GM23248 (cell line): Measurements from ENCODE around the gene GSPT2. TPM values are rescaled to one million over a fixed set of nuclear protein-coding genes. Genes with fewer than 3 reads are reported as not detected.

Experiments
- DNase-seq: peaks from one replicate; pipeline ENCODE4 v3.0.0-alpha.2; 2015
- H2AFZ ChIP-seq: fragments of 200-600 bp; sonication (generic); 2 replicates; pipeline ENCODE4 v1.6.1; 2016; ENCODE audit warnings: antibody characterized with exemption
- H3F3A ChIP-seq: fragments of 200-600 bp; sonication (generic); 2 replicates; pipeline ENCODE4 v1.6.1; 2016; ENCODE audit warnings: mild to moderate bottlenecking, antibody characterized with exemption, mixed run types; ENCODE audit not compliant: insufficient read depth
- H3K27ac ChIP-seq: fragments of 200-600 bp; sonication (generic); 2 replicates; pipeline ENCODE4 v1.5.1; 2016; ENCODE audit warnings: mild to moderate bottlenecking
- H3K27me3 ChIP-seq: fragments of 200-600 bp; sonication (generic); replicated peaks from 2 replicates; pipeline ENCODE4 v1.6.1; 2016; ENCODE audit warnings: mild to moderate bottlenecking; ENCODE audit not compliant: insufficient read depth
- H3K36me3 ChIP-seq: fragments of 200-600 bp; sonication (generic); 2 replicates; pipeline ENCODE4 v1.6.1; 2016; ENCODE audit warnings: low read depth, mild to moderate bottlenecking
- H3K4me1 ChIP-seq: fragments of 200-600 bp; sonication (generic); 2 replicates; pipeline ENCODE4 v1.6.1; 2016; ENCODE audit warnings: mild to moderate bottlenecking; ENCODE audit not compliant: insufficient read depth
- H3K4me2 ChIP-seq: fragments of 200-600 bp; sonication (generic); one replicate; pipeline ENCODE4 v1.6.1; 2016; ENCODE audit warnings: mild to moderate bottlenecking; ENCODE audit not compliant: unreplicated experiment
- H3K4me3 ChIP-seq: fragments of 200-600 bp; sonication (generic); 2 replicates; pipeline ENCODE4 v1.5.1; 2016; ENCODE audit warnings: mild to moderate bottlenecking
- H3K79me2 ChIP-seq: fragments of 200-600 bp; sonication (generic); 2 replicates; pipeline ENCODE4 v1.6.1; 2016; ENCODE audit warnings: mild to moderate bottlenecking; ENCODE audit not compliant: insufficient read depth
- H3K9ac ChIP-seq: fragments of 200-600 bp; sonication (generic); 2 replicates; pipeline ENCODE4 v1.6.1; 2016; ENCODE audit warnings: mild to moderate bottlenecking
- H3K9me2 ChIP-seq: fragments of 200-600 bp; sonication (generic); 2 replicates; pipeline ENCODE4 v1.6.1; 2016; ENCODE audit warnings: mixed run types, mild to moderate bottlenecking, moderate library complexity; ENCODE audit not compliant: insufficient read depth
- H3K9me3 ChIP-seq: fragments of 200-600 bp; sonication (generic); one replicate; pipeline ENCODE4 v1.6.1; 2017; ENCODE audit warnings: low read depth
- H4K20me1 ChIP-seq: fragments of 200-600 bp; sonication (generic); 2 replicates; pipeline ENCODE4 v1.6.0; 2016; ENCODE audit not compliant: insufficient read depth
- EZH2 ChIP-seq: fragments of 200-600 bp; sonication (generic); IDR thresholded peaks from 2 replicates; pipeline ENCODE4 v1.6.1; 2018; ENCODE audit warnings: antibody characterized with exemption, mild to moderate bottlenecking; ENCODE audit not compliant: insufficient read depth, poor library complexity, severe bottlenecking
- EZH2phosphoT487 ChIP-seq: fragments of 200-600 bp; sonication (generic); IDR thresholded peaks from 2 replicates; pipeline ENCODE4 v1.6.1; 2018; ENCODE audit warnings: antibody characterized with exemption, moderate library complexity, mild to moderate bottlenecking, low read depth; ENCODE audit not compliant: insufficient read depth
- WGBS, 2 experiments: methylation state at CpG; one replicate each; pipeline ENCODE4 v1.1.6; 2015 to 2017; ENCODE audit warnings: low lambda C conversion rate in 2 of 2, low coverage in 1 of 2; ENCODE audit errors: missing lambda C conversion rate in 2 of 2; 5-methylcytosine and 5-hydroxymethylcytosine counted together
- in situ Hi-C: fragments of 300-500 bp; cut with MboI; formaldehyde crosslinking; loops from 2 replicates; pipeline ENCODE4 v1.15.0; 2020
- polyA plus RNA-seq: library from polyadenylated mRNA; unstranded; fragments of >200 nt; fragmentation: Nextera tagmentation; extraction: Ambion mirVana; gene quantifications from 2 replicates; pipeline ENCODE4 v1.2.1, GENCODE V29; 2016
- total RNA-seq: library from RNA; depleted of rRNA; stranded (reverse); fragments of >200 nt; shearing (Covaris generic); gene quantifications from 2 replicates; pipeline ENCODE4 v1.2.3, GENCODE V29; 2014; rRNA removed

The GSPT2 gene
- total and polyA plus RNA-seq, 2 experiments from 2014 or later, result 7.8 to 10.4 TPM

DNA sequence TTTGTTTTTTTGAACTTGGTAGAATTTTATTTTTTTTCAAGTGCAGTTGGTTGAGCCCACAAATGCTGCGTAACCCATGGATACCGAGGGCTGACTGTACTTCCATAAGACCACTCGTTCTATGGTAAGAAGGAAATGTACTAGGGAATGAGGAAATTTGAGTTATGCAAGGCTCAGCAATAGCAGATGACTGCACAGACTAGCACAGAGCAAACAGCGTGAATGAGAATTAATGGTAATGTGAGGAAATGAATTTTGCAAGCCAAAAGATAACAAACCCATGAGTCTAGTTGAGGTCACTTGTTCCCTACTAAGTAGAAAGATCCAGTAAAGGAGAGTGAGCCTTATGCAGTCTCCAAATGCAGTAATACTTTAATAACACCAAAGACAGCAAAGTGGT lies 17.4 kb downstream of the GSPT2 start:
- H3K27me3 ChIP-seq, result no peaks in the 10 kb centered on the region
- H3F3A ChIP-seq, result no peaks in the 10 kb centered on the region
- H3K36me3 ChIP-seq, result no peaks in the 10 kb centered on the region
- no peaks in the 10 kb centered on the region for H3K9me3 ChIP-seq
- H3K4me3 ChIP-seq, result no peak overlapping the region
- H3K9me2 ChIP-seq, result no peaks in the 10 kb centered on the region
- no peak overlapping the region for H2AFZ ChIP-seq
- 61 to 67% methylated on average over 4 of the region's 4 CpGs for WGBS, 2 experiments
- H3K4me1 ChIP-seq, result no peaks in the 10 kb centered on the region
- no peak overlapping the region for H3K27ac ChIP-seq
- no peak for TF ChIP-seq EZH2
- no peak for TF ChIP-seq EZH2phosphoT487
- DNase-seq, result no peak
- H3K4me2 ChIP-seq, result no peak overlapping the region
- H3K9ac ChIP-seq, result no peak overlapping the region
- in situ Hi-C loops, result no loop called here
- H3K79me2 ChIP-seq, result no peaks in the 10 kb centered on the region
- H4K20me1 ChIP-seq, result no peaks in the 10 kb centered on the region

- Histone ChIP-seq H3K36me3 (no peaks in the 10 kb centered on the region), H3K9me3 (no peaks in the 10 kb centered on the region), H3K79me2 (no peaks in the 10 kb centered on the region), H3K4me3 (no peak overlapping the region), H3K4me1 (no peaks in the 10 kb centered on the region), H3K9ac (no peak overlapping the region), H3K9me2 (no peaks in the 10 kb centered on the region), H3K27me3 (no peaks in the 10 kb centered on the region), H4K20me1 (no peaks in the 10 kb centered on the region), H3F3A (no peaks in the 10 kb centered on the region), H3K27ac (no peak overlapping the region), H3K4me2 (no peak overlapping the region), H2AFZ (no peak overlapping the region)
- WGBS, 2 experiments, result 24 to 31% methylated on average over 5 of the region's 5 CpGs
- TF ChIP-seq EZH2, result no peak
- in situ Hi-C loops, result no loop called here
- no peak for DNase-seq
Observed at GRCh38 chrX:51766546-51766945, 23.3 kb downstream of the GSPT2 start.

- DNase-seq, result no peak
- Histone ChIP-seq H3K4me2 (no peak overlapping the region), H3K79me2 (no peaks in the 10 kb centered on the region), H3K36me3 (no peaks in the 10 kb centered on the region), H2AFZ (no peak overlapping the region), H4K20me1 (no peaks in the 10 kb centered on the region), H3K9me3 (no peaks in the 10 kb centered on the region), H3F3A (no peaks in the 10 kb centered on the region), H3K4me3 (no peak overlapping the region), H3K9me2 (no peaks in the 10 kb centered on the region), H3K9ac (no peak overlapping the region), H3K27ac (no peak overlapping the region), H3K4me1 (no peaks in the 10 kb centered on the region), H3K27me3 (no peaks in the 10 kb centered on the region)
- in situ Hi-C loops, result no loop called here
- TF ChIP-seq EZH2phosphoT487 (no peak), EZH2 (no peak)
- 0 to 22% methylated on average over 1 to 3 of the region's 3 CpGs for WGBS, 2 experiments
Observed at GRCh38 chrX:51776851-51777250, 33.6 kb downstream of the GSPT2 start.

DNA sequence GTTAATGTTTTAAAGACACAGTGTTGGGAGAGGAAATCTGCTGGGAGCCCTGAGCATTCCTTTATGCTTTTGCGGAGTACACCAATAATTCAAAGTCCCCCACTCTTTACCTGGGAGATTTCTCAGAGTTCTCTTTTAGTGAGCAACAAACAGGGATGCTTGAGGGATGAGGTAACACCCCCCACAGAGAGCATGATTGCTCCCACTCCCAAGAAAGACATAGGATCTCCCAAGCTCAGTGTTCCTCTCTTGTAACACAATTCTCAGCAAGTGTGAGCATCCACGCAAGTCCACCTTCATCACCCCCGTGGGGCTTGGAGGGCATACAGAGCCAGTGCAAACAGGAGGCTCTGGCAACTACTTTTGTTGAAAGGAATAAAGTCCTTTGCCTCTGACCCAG lies 36.1 kb downstream of the GSPT2 start:
- Histone ChIP-seq H3K4me2 (no peak overlapping the region), H3K27ac (no peak overlapping the region), H3K9me3 (no peaks in the 10 kb centered on the region), H2AFZ (no peak overlapping the region), H3F3A (no peaks in the 10 kb centered on the region), H3K79me2 (no peaks in the 10 kb centered on the region), H3K36me3 (no peaks in the 10 kb centered on the region), H3K9me2 (no peaks in the 10 kb centered on the region), H3K4me1 (no peaks in the 10 kb centered on the region), H3K4me3 (no peak overlapping the region), H3K9ac (no peak overlapping the region), H3K27me3 (no peaks in the 10 kb centered on the region), H4K20me1 (no peaks in the 10 kb centered on the region)
- no peak for DNase-seq
- TF ChIP-seq EZH2, result no peak
- no peak for TF ChIP-seq EZH2phosphoT487
- in situ Hi-C loops, result no loop called here
- WGBS, 2 experiments, result 68 to 89% methylated on average over 2 to 3 of the region's 3 CpGs

DNA sequence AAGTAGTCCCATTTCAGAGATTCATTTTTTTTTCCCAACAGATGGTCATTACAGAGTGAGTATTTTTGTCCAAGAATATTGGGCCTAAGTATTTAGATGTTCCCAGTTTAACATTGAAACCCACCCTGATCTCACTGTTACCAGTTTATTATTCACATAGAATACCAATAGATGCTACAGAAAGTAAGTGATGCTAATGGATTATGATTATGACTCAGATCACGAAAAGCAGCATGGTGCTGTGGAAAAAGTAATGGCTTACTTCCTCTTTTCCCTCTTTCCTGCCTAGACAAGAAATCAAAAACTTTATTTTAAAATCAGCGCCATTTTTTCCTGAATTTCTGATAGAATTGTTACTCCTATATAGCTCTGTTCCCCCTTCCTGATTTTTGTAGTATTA lies 51.9 kb downstream of the GSPT2 start:
- in situ Hi-C loops, result no loop called here
- TF ChIP-seq EZH2 (no peak), EZH2phosphoT487 (no peak)
- 32 to 38% methylated on average over 2 of the region's 2 CpGs for WGBS, 2 experiments

More for the DNA sequence above, 51.9 kb downstream of the GSPT2 start:
- no peaks in the 10 kb centered on the region for H3K27me3 ChIP-seq
- no peaks in the 10 kb centered on the region for H3K79me2 ChIP-seq
- no peak overlapping the region for H3K27ac ChIP-seq
- H3K9me3 ChIP-seq, result no peaks in the 10 kb centered on the region
- DNase-seq, result no peak
- no peaks in the 10 kb centered on the region for H3K36me3 ChIP-seq
- H3K4me2 ChIP-seq, result no peak overlapping the region
- H3F3A ChIP-seq, result no peaks in the 10 kb centered on the region
- no peak overlapping the region for H3K9ac ChIP-seq
- no peak overlapping the region for H2AFZ ChIP-seq
- H3K4me1 ChIP-seq, result no peaks in the 10 kb centered on the region
- no peak overlapping the region for H3K4me3 ChIP-seq
- no peaks in the 10 kb centered on the region for H4K20me1 ChIP-seq
- H3K9me2 ChIP-seq, result no peaks in the 10 kb centered on the region

Other genes with a start within 250 kb of the GSPT2 start
- gene NUDT11, start 246.8 kb upstream of the GSPT2 start, total RNA-seq, result 12.0 and 12.4 TPM in 2 replicates
- gene NUDT11, start 246.8 kb upstream of the GSPT2 start, polyA plus RNA-seq, result 8.1 and 8.2 TPM in 2 replicates
- gene CENPVL3, start 124.5 kb upstream of the GSPT2 start, total RNA-seq, result not detected in 2 replicates
- not detected in 2 replicates for gene CENPVL3, start 124.5 kb upstream of the GSPT2 start, polyA plus RNA-seq
- not detected in 2 replicates for gene CENPVL2, start 60.6 kb upstream of the GSPT2 start, total RNA-seq
- not detected in 2 replicates for gene CENPVL2, start 60.6 kb upstream of the GSPT2 start, polyA plus RNA-seq
- gene CENPVL1, start 32.9 kb upstream of the GSPT2 start, total RNA-seq, result not detected in 2 replicates
- gene CENPVL1, start 32.9 kb upstream of the GSPT2 start, polyA plus RNA-seq, result not detected in 2 replicates
- gene MAGED1, start 150.2 kb downstream of the GSPT2 start, total RNA-seq, result 261 and 293 TPM in 2 replicates
- gene MAGED1, start 150.2 kb downstream of the GSPT2 start, polyA plus RNA-seq, result 351 and 357 TPM in 2 replicates